GM19328 (cell line): ENCODE results near the gene CYP27C1.
"Not testable (repeated sequence)": the region's sequence is repeated elsewhere in the genome, so short reads cannot be mapped to it uniquely, and the experiment has no call there.

Source experiments
- ATAC-seq: cut with Tn5 transposase; IDR thresholded peaks from one replicate; pipeline ENCODE4 v1.9.1; 2021; ENCODE audit warnings: mild to moderate bottlenecking, moderate library complexity; ENCODE audit not compliant: unreplicated experiment

CYP27C1 gene, protein sequence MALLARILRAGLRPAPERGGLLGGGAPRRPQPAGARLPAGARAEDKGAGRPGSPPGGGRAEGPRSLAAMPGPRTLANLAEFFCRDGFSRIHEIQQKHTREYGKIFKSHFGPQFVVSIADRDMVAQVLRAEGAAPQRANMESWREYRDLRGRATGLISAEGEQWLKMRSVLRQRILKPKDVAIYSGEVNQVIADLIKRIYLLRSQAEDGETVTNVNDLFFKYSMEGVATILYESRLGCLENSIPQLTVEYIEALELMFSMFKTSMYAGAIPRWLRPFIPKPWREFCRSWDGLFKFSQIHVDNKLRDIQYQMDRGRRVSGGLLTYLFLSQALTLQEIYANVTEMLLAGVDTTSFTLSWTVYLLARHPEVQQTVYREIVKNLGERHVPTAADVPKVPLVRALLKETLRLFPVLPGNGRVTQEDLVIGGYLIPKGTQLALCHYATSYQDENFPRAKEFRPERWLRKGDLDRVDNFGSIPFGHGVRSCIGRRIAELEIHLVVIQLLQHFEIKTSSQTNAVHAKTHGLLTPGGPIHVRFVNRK

DNA sequence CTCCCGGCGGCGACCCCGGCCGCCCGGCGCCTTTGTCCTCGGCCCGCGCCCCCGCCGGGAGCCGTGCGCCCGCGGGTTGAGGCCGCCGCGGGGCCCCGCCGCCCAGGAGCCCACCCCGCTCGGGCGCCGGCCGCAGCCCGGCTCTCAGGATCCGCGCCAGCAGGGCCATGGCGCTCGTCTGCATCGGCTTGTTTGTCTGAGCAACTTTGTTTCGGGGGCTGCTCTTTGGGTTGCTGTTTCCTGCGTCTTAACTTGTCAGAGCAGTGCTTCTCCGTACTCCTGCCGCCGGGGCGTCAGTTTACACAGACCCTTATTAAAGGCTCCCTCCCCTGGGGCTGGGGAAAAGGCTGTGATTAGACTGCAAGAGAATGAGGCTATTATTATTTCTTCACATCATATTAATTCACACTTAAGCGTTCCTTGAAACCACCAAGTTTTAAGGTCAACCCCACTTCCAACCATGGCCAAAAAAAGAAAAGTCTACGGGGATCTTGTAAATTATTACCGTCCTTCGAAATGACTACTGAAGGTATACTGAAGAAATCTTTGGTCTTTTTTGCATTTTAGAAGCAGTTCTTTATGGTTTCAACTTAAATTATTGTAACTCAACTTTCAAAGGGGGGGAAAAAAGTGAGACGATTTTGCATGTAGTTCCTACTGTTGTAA, at the start of gene CYP27C1:
Gene CYP27C1 (minus strand): TSS at position 198 of the 666 bp plus-strand sequence. CDS start 29 bp downstream, at position 169.
- ATAC-seq, result no peak

DNA sequence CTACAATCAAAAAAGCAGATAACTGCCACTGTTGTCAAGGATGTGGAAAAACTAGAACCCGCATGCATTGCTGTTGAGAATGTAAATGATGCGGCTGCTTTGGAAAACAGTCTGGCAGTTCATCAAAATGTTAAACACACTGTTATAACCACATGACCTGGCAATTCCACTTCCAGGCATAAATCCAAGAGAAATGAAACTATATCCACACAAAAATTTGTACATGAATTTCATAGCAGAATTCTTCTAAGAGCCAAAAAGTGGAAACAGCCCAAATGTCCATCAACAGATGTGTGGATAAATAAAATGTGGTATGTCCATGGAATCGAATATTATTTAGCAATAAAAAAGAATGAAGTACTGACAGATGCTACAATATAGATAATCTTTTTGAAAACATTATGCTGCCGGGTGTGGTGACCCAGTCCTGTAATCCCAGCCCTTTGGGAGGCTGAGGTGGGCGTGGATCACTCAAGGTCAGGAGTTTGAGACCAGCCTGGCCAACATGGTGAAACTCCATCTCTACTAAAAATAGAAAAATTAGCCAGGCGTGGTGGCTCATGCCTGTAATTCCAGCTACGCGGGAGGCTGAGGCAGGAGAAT, 41.8 kb upstream of the CYP27C1 start:
- no peak for ATAC-seq

DNA sequence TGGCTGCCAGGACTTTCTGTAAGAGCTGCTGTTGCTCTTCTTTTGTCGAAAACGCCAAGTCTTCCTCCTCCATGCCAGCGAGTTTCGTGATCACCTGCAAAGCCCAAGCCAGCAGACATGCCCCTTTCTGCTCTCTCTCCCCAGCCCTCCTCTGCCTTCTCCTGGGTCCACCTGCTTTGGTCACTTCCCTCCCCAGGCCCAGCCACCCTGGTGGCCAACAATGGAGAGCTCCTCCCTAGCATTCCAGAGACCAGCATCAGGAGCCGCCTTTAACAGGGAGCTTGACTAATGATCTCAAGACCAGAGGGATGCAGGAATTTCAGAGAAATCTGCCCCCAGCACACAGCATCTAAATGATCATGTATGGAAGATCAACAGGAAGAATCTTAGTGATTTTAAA, 39.3 kb upstream of the CYP27C1 start:
- ATAC-seq, result no peak

DNA sequence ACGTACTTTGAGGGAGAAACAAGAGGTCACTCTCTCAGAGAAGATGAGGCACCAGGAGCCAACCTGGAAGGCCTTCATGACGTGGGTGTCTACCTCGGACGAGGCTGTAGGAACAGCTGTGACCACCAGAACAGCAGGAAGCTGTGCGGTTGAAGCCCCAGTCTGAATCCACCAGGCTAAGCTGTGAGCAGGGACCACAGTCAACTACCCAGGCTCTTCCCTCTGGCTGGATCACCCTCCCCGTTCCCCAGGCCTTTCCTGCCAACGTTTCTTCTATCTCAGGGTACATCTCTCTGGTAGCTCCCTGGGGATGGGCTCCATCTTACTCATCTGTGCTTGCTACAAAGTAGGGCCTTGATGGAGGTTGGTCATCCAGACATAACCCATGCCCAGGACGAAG, 36.8 kb upstream of the CYP27C1 start:
- no peak for ATAC-seq

DNA sequence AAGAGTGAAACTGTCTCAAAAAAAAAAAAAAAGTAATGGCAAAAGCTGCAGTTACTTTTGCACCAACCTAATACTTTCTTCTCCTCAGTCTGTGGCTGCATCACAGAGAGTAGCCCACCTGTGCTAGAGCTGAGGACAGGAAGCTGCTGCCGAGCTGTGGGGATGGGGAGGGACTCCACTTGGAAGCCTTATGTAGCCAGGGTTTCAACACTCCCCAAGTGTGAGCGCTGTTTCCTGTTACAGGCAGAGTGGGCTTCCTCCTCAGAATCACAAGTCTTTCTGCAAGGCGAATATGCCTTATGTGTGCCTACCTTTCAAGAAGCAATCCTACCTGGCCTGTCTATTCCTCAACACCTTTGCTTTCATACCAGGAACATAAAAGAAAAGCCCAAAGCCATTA, 36.3 kb upstream of the CYP27C1 start:
- ATAC-seq, result no peak

DNA sequence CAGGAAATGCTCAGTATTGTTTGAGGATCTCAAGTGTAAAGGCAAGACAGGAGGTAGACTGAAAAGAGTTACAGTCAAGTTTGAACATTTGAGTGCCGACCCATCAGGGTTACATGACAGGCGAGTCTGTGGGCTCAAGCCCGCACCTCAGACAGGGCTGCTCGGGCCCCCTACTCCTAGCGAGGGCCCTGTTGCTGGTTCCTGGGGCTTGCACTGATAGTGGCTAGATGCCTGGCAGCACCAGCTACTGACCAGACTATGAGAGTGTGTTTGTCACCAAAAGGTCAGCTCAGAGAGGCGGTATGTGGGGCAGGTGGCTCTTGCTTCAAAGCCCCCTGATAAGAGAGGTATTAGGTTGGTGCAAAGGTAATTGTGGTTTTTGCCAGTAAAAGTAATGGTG, 35.6 kb upstream of the CYP27C1 start:
- no peak for ATAC-seq

GRCh38 chr2:127255146-127255545, 35.0 kb upstream of the CYP27C1 start:
- ATAC-seq, result no peak

GRCh38 chr2:127254386-127254981, 34.4 kb upstream of the CYP27C1 start:
- ATAC-seq, result no peak

GRCh38 chr2:127241184-127241583, 21.1 kb upstream of the CYP27C1 start:
- ATAC-seq, result not testable (repeated sequence)

DNA sequence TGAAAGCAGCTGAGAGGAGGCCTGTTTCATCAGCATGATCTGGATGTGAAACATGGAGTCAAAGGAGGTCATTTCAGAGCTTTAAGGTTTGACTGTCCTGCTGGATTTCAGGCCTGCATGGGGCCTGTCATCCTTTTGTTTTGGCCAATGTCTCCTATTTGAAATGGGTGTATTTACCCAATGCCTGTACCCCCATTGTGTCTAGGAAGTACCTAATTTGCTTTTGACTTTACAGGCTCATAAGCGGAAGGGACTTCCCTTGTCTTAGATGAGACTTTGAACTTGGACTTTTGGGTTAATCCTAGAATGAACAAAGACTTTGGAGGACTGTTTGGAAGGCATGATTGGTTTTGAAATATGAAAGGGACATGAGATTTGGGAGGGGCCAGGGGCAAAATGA, 19.3 kb upstream of the CYP27C1 start:
- ATAC-seq, result no peak

DNA sequence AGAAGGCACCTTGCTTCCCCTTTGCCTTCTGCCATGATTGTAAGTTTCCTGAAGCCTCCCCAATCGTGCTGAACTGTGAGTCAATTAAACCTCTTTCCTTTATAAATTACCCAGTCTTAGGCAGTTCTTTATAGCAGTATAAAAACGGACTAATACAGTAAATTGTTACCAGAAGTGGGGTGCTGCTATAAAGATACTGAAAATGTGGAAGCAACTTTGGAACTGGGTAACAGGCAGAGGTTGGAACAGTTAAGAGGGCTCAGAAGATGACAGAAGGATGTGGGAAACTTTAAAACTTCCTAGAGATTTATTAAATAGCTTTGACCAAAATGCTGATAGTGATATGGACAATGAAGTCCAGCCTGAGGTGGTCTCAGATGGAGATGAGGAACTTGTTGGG, 17.7 kb upstream of the CYP27C1 start:
- not testable (repeated sequence) for ATAC-seq

- no peak for ATAC-seq
Measured at GRCh38 chr2:127235082-127235702, 15.1 kb upstream of the CYP27C1 start.

DNA sequence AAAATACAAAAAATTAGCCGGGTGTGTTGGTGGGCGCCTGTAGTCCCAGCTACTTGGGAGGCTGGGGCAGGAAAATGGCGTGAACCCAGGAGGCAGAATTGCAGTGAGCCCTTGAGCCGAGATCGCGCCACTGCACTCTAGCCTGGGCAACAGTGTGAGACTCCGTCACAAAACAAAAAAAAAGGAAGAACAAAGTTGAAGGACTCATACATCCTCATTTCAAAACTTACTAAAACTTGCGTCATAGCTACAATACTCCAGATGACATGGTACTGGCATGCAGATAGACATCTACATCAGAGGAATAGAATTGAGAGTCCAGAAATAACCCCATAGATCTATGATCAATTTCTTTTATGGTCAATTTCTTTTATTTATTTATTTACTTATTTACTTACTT, 13.6 kb upstream of the CYP27C1 start:
- ATAC-seq, result no peak

DNA sequence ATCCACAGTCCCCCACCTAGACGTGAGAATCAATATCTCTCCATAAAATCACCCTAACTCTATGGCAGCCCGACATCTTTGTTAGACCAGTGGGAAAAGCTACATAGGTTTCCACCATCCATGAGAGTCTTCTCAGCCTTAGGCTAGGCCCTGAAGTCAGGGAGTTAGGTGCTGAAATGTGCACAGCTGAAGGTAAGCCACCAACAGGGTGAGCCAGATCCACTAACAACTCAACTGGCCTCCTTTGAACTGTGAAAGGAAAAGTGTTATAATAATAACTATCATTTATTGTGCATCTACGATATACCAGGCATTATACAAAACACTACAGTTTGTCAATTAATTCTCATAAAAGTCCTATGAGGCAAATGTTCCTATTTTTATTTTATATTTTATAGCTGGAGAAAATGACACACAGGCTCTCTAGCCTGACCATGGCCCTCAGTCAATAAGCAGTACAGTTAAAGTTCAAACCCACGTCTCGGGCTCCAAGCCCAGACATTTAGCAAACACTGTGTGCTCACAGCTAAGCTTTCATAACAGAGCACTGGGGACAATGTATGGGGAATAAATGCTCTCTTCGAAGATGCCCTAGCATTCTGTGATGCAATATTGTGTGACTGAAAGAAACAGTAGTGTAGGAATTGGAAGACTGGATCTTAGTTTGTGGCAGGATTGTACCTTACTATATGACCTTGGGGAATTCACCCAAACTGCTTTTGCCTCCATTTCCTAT, 11.2 kb upstream of the CYP27C1 start:
- no peak for ATAC-seq

- no peak for ATAC-seq
Measured at GRCh38 chr2:127229555-127229954, 9.5 kb upstream of the CYP27C1 start.

DNA sequence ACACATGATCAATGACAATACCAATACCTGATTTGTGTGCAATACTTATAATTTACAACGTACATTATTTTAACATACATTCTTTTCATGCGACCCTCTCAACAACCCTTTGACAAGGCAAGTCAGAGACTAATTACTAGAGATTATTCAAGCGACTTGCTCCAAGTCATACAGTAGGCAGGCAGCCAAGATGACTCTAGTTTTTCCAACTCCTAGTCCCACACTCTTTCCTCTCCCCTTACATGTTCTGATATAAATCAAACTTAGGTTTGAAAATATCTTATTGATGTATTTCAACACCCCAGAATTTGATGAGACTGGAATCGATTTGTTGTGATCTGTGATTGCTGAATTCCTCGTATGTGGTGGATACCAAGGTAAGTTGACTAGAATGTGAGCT, 8.0 kb upstream of the CYP27C1 start:
- ATAC-seq, result no peak

- not testable (repeated sequence) for ATAC-seq
Measured at GRCh38 chr2:127227264-127227660, 7.2 kb upstream of the CYP27C1 start.

DNA sequence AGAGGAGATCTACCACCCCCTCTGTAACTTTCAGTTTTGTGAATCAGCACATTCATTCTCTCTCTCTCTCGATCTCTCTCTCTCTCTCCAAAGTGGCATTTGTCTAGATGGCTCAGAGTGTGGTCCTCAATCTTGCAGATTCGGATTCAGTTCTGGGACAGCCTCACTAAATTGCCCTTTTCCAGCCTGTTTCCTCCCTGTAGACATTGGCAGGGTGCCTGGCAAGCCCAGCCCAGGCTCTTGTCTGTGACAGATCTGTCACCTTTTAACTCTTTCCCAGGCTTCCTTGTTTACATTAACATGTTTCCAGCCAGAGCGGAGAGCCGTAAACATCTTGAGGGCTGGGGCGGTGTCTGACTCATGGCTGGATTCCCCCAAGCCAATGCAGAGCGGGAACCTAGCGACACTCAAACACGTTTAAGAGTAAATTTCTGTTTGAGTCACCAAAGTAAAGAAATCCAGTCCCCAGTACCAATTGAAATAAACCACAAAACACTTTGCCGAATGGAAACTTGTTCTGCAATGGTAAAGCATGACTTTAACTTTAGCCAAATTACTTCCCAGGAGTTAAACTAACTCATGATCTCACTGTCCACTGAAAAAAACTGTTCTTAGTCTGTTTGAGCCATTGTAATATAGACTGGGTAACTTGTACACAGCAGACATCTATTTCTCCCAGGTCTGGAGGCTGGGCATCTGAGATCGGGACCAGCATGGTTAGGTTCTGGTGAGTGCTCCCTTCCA, 6.6 kb upstream of the CYP27C1 start:
- peak; percentile 62 for ATAC-seq

- ATAC-seq, result no peak
Measured at GRCh38 chr2:127226132-127226519, 6.0 kb upstream of the CYP27C1 start.
